CD4-positive, alpha-beta T cell (primary cell): ENCODE results near the gene VPS26B. TPM values are rescaled to one million over a fixed set of nuclear protein-coding genes. Genes with fewer than 3 reads are reported as not detected.

ENCODE experiments used
- ATAC-seq: fragments of 200-7000 bp; cut with Tn5 transposase; one replicate; pipeline ENCODE4 v1.10.0; 2022; ENCODE audit warnings: mild to moderate bottlenecking; ENCODE audit not compliant: poor library complexity
- CTCF ChIA-PET: fragments of 350-600 bp; sonication (Branson Sonifier 250); formaldehyde crosslinking; loops from one replicate; lab custom pipeline; 2021; ENCODE audit warnings: antibody characterized with exemption, inconsistent platforms; lab: Charles Lee
- POLR2A ChIA-PET: fragments of 350-600 bp; sonication (Branson Sonifier 250); formaldehyde crosslinking; loops from one replicate; lab custom pipeline; 2021; ENCODE audit warnings: antibody characterized with exemption, inconsistent platforms; lab: Charles Lee
- DNase-seq, 14 experiments: peaks; one replicate each; pipeline ENCODE4 v3.0.0-alpha.2; 2013 to 2020; ENCODE audit warnings: mixed read lengths in 2 of 14
- H3K27ac ChIP-seq, 2 donors: one replicate each; pipeline versions ENCODE4 v1.5.1 to v1.7.0; 2013; ENCODE audit warnings: low read length in 2 of 2, low read depth in 1 of 2, mild to moderate bottlenecking in 1 of 2
- H3K27me3 ChIP-seq, 2 experiments: 1 replicate in 1 of 2; 2 replicates in 1 of 2; pipeline versions ENCODE4 v1.6.1 to v1.7.0; 2013; ENCODE audit warnings: low read length in 2 of 2, control low read depth in 1 of 2, mild to moderate bottlenecking in 1 of 2, moderate library complexity in 1 of 2; ENCODE audit not compliant: insufficient read depth in 2 of 2, control insufficient read depth in 1 of 2
- H3K36me3 ChIP-seq: one replicate; pipeline ENCODE4 v1.6.1; 2013; ENCODE audit warnings: low read length, control low read depth; ENCODE audit not compliant: insufficient read depth
- H3K4me1 ChIP-seq: one replicate; pipeline ENCODE4 v1.6.1; 2013; ENCODE audit warnings: low read length, control low read depth; ENCODE audit not compliant: insufficient read depth
- H3K4me3 ChIP-seq: one replicate; pipeline ENCODE4 v1.5.1; 2013; ENCODE audit warnings: mild to moderate bottlenecking, low read length, moderate library complexity
- H3K9me3 ChIP-seq, 2 experiments: 1 replicate in 1 of 2; 2 replicates in 1 of 2; pipeline versions ENCODE4 v1.6.1 to v1.7.0; 2013; ENCODE audit warnings: low read length in 2 of 2, mild to moderate bottlenecking in 2 of 2, control low read depth in 1 of 2, moderate library complexity in 1 of 2; ENCODE audit not compliant: control insufficient read depth in 1 of 2, insufficient read depth in 1 of 2
- H3K27ac Mint-ChIP-seq: one replicate; pipeline ENCODE4 v1.8.0; 2020; ENCODE audit warnings: mixed read lengths
- H3K27me3 Mint-ChIP-seq: one replicate; pipeline ENCODE4 v1.8.0; 2021; ENCODE audit warnings: mixed read lengths
- H3K36me3 Mint-ChIP-seq: one replicate; pipeline ENCODE4 v1.8.0; 2021; ENCODE audit warnings: low read depth, mixed read lengths
- H3K4me1 Mint-ChIP-seq: one replicate; pipeline ENCODE4 v1.8.0; 2021; ENCODE audit warnings: low read depth, mixed read lengths
- H3K4me3 Mint-ChIP-seq: one replicate; pipeline ENCODE4 v1.8.0; 2020; ENCODE audit warnings: mild to moderate bottlenecking, mixed read lengths
- H3K9me3 Mint-ChIP-seq: one replicate; pipeline ENCODE4 v1.8.0; 2020; ENCODE audit warnings: mixed read lengths
- CTCF ChIP-seq: fragments of 200-600 bp; IDR thresholded peaks from one replicate; pipeline ENCODE4 v1.8.0; 2022; ENCODE audit warnings: antibody characterized with exemption, mild to moderate bottlenecking
- intact Hi-C, 2 experiments: fragments of 100-400 bp; cut with DNase I in 1 of 2; cut with micrococcal nuclease in 1 of 2; formaldehyde crosslinking; loops; one replicate each; pipeline versions ENCODE4 v1.15.1 to v1.9.0; 2023 to 2025; cut with DNase I, micrococcal nuclease
- total RNA-seq, 174 experiments: library from RNA in 2 of 174; stranded (reverse) in 2 of 174; gene quantifications; one replicate each; pipeline ENCODE4 v1.2.3 and lab custom pipeline; 2021 to 2026

Gene VPS26B
- total RNA-seq, 2 experiments from 2014 or later = 41.6 to 42.2 TPM

DNA sequence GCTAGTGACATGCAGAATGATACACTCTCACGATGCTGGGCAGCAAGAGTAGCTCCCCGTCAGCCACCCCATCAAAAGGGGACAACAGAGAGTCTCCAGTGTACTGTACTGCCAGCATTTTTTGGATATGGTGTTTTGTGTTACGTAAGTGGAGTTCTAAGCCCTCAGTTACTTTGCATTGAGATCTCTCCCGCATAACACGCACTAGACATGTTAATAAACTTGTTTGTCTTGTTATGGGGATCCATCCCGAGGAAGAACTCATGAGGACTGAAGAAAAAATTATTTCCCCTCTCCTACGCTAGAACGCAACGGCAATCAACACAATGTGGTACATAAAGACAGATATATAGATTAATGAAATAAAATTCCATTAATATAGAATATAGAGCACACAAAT lies 24.9 kb upstream of the VPS26B start:
- ATAC-seq (no peak), DNase-seq (no peak)
- H3K4me1 Mint-ChIP-seq = peaks cover 5% of the 10 kb centered on the region
- intact Hi-C loops = no loop called here
- no peak for TF ChIP-seq CTCF
- H3K27ac ChIP-seq = no peak overlapping the region
- H3K36me3 Mint-ChIP-seq = peaks cover 90% of the 10 kb centered on the region
- H3K27ac Mint-ChIP-seq = no peak overlapping the region
- no peaks in the 10 kb centered on the region for H3K9me3 Mint-ChIP-seq
- no peaks in the 10 kb centered on the region for H3K27me3 ChIP-seq
- H3K4me3 ChIP-seq = no peak overlapping the region
- no peaks in the 10 kb centered on the region for H3K9me3 ChIP-seq
- H3K36me3 ChIP-seq = peaks cover 49% of the 10 kb centered on the region
- no peak overlapping the region for H3K4me3 Mint-ChIP-seq
- ChIA-PET CTCF (interaction anchor here (1.8 kb wide), 1 partner anchor 149 kb away, joined by 5 read pairs; no protein-coding TSS in a partner anchor), POLR2A (no interaction called here)
- no peaks in the 10 kb centered on the region for H3K27me3 Mint-ChIP-seq
- H3K4me1 ChIP-seq = no peaks in the 10 kb centered on the region

DNA sequence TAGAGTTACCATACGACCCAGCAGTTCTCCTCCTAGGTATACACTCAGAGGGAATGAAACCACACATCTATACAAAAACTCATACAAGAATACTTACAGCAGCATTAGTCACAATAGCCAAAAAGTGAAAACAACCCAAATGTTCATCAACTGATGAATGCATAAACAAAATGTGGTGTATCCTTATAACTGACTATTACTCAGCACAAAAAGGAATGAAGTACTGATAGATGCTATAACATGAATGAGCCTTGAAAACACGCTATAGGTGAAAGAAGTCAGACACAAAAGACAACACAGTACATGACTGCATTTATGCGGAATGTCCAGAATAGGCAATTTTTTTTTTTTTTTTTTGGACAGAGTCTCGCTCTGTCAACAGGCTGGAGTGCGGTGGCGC lies 23.8 kb upstream of the VPS26B start:
- no peak for TF ChIP-seq CTCF
- Mint-ChIP-seq H3K27me3 (no peaks in the 10 kb centered on the region), H3K4me3 (no peak overlapping the region), H3K27ac (no peak overlapping the region), H3K4me1 (peaks cover 5% of the 10 kb centered on the region), H3K9me3 (no peaks in the 10 kb centered on the region), H3K36me3 (peaks cover 94% of the 10 kb centered on the region)
- H3K4me3 ChIP-seq = no peak overlapping the region
- H3K9me3 ChIP-seq = no peaks in the 10 kb centered on the region
- H3K36me3 ChIP-seq = peaks cover 56% of the 10 kb centered on the region
- CTCF ChIA-PET = interaction anchor here (1.8 kb wide), 1 partner anchor 150 kb away, joined by 5 read pairs; no protein-coding TSS in a partner anchor
- H3K4me1 ChIP-seq = no peaks in the 10 kb centered on the region
- ATAC-seq = no peak
- POLR2A ChIA-PET = no interaction called here
- H3K27me3 ChIP-seq = no peaks in the 10 kb centered on the region
- DNase-seq = no peak
- intact Hi-C loops = no loop called here
- no peak overlapping the region for H3K27ac ChIP-seq

GRCh38 chr11:134202661-134203060 lies 21.8 kb upstream of the VPS26B start:
- Histone ChIP-seq H3K4me1 (no peaks in the 10 kb centered on the region), H3K9me3 (no peaks in the 10 kb centered on the region), H3K27ac (no peak overlapping the region), H3K27me3 (no peaks in the 10 kb centered on the region), H3K36me3 (peaks cover 63% of the 10 kb centered on the region), H3K4me3 (no peak overlapping the region)
- peaks cover 93% of the 10 kb centered on the region for H3K36me3 Mint-ChIP-seq
- TF ChIP-seq CTCF = no peak
- ChIA-PET POLR2A (no interaction called here), CTCF (interaction anchor here (1.4 to 1.9 kb wide), 2 partner anchors 18 to 38 kb away, joined by 3 to 4 read pairs; no protein-coding TSS in a partner anchor)
- intact Hi-C loops = no loop called here
- no peak overlapping the region for H3K27ac Mint-ChIP-seq
- H3K4me1 Mint-ChIP-seq = no peaks in the 10 kb centered on the region
- ATAC-seq (no peak), DNase-seq (no peak)
- H3K27me3 Mint-ChIP-seq = no peaks in the 10 kb centered on the region
- no peaks in the 10 kb centered on the region for H3K9me3 Mint-ChIP-seq
- no peak overlapping the region for H3K4me3 Mint-ChIP-seq
